ENCODE data around the gene MGAT4B.

DNA sequence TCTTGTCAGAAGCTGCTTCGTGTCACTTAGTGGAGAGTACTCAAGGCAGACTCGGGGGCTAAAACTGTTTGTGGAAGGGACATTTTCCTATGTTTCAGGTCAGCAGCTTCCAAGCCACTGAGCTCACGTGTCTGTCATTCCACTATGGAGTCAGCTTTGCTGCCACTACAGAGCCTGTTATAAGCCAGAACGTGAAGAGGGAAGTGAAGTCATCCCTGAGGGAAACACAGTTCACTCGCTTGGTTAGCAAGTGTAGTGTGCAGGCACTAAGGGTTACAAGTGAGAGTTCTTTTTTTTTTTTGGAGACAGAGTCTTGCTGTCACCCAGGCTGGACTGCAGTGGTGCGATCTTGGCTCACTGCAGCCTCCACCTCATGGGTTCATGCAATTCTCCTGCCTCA lies 37.4 kb downstream of the MGAT4B start:
- no peak for TF ChIP-seq CTCF (conservative IDR thresholded peaks at IDR 0.05; ENCODE audit: low read length)
- TF ChIP-seq EZH2phosphoT487 (IDR thresholded peaks at IDR 0.05; ENCODE audit: borderline replicate concordance, low read depth, low read length), result no peak
